RPMI7951 (cell line): ENCODE measurements around the gene PPM1F. TPM values are rescaled to one million over a fixed set of nuclear protein-coding genes. Genes with fewer than 3 reads are reported as not detected.
A peak's percentile ranks its signal among the peaks of the same experiment; 100 is the strongest.

ENCODE experiments used
- DNase-seq: peaks from one replicate; pipeline ENCODE4 v3.0.0-alpha.2; 2012; ENCODE audit warnings: low read depth
- total RNA-seq: library from RNA; depleted of rRNA; stranded (reverse); fragments of >200 nt; shearing (Covaris generic); gene quantifications from 2 replicates; pipeline ENCODE4 v1.2.3, GENCODE V29; 2014; rRNA removed

PPM1F gene, protein sequence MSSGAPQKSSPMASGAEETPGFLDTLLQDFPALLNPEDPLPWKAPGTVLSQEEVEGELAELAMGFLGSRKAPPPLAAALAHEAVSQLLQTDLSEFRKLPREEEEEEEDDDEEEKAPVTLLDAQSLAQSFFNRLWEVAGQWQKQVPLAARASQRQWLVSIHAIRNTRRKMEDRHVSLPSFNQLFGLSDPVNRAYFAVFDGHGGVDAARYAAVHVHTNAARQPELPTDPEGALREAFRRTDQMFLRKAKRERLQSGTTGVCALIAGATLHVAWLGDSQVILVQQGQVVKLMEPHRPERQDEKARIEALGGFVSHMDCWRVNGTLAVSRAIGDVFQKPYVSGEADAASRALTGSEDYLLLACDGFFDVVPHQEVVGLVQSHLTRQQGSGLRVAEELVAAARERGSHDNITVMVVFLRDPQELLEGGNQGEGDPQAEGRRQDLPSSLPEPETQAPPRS
- 13.5 and 21.7 TPM in 2 replicates for total RNA-seq

DNA sequence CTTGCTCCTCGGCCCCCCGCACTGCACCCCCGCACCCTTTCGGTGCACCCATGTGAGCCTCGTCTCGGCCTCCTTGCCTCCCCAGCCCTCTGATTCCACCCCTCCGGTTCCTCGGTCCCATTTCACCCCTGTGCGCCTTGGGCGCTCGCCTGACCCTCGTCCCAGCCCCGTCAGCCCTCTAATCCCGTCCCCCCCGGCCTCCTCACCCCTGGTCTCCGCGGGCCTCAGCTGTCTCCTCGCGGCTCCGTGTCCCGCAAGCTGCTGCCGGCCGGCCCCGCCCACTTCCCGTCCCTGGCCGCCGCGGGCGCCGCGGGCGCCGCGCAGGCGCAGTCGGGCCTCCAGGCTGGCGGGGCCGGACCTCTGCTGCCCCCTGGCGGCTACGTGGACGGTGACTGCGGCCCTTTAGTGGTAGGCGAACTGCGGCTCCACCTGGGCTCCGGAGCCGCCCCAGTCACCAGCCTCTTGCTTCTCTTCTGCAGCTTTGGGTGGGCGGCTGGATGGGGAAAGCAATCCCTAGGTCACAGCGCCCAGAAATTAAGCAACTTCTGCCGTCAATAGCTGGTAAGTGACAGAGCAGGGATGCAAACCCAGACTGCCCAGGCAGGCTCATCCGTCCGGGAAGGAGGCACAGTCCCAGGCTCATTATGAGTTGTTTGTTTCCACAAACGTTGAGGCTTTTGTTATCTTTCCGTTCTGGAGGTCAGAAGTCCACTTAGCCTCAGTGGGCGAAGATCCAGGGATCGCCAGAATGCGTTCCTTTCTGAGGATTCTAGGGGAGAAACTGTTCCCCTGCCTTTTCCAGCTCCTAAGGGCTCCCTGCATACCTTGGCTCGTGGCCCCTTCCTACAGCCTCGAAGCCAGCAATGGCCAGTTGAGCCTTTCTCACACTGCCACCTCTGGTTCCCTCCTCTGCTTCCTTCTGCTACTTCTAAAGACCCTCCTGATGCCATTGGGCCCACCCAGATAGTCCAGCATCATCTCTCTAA lies at the start of gene PPM1F:
Gene PPM1F (minus strand): TSS at position 263 of the 986 bp plus-strand sequence. CDS start 6,800 bp downstream, outside the sequence.
- peak; percentile 64 for DNase-seq

GRCh38 chr22:22001664-22002525 lies 49.2 kb upstream of the PPM1F start:
- DNase-seq, result no peak

DNA sequence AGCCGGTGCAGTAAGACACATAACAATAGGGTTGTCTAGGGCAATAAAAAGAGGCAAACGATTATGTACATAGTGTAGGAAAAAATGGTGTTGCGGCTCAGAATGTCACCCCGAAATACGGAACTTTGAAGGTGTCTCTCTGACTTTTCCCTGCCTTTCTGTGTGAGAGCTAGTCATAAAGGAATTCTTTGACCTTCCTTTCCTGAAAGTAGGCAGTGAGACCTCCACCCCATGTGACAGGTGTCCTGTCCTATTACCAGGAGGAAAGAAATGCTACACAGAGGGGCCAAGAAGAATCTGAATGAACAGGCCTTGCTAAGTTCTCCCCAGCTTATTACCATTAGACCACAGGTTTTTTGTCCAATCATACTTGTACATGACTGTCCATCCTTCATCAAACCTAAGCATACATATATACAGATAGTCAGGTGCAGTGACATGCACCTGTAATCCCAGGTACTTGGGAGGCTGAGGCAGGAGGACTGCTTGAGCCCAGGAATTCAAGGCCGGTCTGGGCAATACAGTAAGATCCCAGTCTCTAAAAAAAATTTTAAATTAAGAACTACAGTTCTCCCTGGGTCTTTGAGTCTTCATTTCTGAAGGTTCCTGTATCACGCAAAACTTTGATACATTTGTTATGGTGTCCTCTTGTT lies 46.1 kb upstream of the PPM1F start:
- DNase-seq, result no peak

GRCh38 chr22:21996175-21996720 lies 43.6 kb upstream of the PPM1F start:
- DNase-seq, result no peak

GRCh38 chr22:21995660-21996059 lies 43.0 kb upstream of the PPM1F start:
- DNase-seq, result no peak

GRCh38 chr22:21994881-21995444 lies 42.3 kb upstream of the PPM1F start:
- DNase-seq, result no peak

DNA sequence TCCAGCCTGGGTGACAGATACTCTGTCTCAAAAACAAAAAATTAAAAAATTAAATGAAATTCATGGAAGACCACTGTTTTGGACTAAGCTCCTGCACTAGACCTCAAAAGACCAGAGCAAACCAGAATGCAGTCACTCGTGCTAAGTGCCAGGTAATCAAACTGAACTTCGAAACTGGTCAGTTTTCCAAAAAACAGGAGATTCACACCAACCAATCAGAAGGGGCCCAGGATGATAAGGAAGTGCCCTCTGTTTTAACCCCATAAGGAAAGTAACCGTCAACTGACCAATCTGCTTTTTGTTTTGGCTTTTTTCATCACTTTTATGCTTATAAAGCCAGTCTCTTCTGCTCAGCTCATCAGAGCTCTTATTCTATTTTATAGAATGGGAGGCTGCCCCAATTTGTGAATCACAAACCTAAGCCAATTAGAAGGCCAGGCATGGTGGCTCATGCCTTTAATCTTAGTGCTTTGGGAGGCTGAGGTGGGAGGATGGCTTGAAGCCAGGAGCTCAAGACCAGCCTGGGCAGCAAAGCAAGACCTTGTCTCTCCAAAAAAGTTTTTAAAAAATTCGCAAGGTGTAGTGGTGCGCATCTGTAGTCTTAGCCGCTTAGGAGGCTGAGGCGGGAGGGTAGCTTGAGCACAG lies 40.1 kb upstream of the PPM1F start:
- DNase-seq, result no peak

- DNase-seq, result no peak
These were observed 39.1 kb upstream of the PPM1F start for GRCh38 chr22:21991774-21992173.

DNA sequence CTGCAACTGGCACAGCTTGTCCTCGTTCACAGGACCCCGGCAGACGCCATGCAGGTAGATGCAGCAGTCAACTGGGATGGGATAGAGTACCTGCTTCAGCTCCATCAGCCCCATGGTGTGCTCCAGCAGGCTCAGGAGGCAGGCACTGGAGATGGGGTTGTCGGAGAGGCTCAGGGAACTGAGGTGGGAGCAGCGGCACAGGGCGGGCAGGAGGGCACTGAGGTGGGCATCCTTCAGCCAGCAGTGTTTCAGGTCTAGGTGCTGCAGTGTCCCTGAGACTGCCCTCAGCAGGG lies 38.6 kb upstream of the PPM1F start:
- no peak for DNase-seq

DNA sequence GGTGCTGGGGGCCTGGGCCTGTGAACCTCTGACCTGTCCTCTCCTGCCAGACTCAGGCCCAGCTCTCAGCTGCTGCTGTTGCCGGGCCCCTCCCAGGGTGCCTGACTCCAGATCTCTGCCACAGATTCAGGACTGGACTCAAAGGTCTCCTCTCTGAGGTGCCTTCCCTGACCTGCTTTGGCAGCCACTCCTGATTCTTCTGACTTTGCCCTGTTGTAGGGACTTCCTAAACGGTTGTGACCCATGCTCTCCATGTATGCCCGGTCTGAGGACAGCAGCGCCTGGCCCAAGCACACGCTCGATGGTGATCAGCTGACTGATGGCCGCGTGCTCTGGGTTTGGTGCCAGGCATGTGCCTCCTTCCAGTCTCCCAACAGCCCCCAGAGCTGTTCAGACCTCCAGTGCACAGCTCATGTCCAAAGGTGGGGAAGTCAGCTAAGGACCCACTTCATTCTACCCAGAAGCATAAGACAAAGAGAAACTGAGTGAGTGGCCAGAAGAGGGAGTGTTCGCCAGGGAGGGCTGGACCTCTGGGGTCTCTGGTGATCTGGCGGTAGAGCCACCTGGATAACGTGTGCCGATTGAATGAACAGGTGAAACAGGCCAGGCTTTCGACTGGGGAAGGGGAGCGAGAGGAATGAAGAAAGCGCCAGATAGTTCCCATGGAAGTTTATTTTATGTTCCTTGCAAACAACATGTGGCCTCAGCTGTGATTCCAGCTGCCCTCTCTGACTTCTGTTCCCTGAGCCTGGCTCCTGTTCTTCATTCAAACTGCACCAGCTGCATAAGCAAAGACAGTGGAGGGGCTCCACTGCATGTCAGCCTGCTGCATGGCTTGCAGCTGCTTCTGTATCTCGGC lies 38.0 kb upstream of the PPM1F start:
- no peak for DNase-seq

DNA sequence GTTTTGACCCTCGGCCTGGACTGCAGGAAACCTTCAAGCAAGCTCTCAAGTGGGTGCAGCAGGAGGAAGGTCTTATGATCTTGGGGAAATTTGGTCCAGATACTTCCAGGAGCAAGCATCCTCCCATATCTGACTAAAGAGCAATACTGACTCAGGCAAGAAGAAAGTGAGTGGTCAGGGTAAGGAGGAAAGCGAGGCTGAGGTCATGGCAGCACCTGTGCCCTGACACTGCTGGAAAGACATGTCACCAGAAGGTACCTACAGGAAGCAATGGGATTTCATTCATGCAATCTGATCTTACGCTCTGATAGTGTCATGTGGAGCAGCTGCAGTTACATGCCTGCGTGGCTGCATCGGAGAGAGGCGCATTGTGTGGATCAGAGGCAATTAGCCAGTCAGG lies 36.4 kb upstream of the PPM1F start:
- DNase-seq, result no peak

DNA sequence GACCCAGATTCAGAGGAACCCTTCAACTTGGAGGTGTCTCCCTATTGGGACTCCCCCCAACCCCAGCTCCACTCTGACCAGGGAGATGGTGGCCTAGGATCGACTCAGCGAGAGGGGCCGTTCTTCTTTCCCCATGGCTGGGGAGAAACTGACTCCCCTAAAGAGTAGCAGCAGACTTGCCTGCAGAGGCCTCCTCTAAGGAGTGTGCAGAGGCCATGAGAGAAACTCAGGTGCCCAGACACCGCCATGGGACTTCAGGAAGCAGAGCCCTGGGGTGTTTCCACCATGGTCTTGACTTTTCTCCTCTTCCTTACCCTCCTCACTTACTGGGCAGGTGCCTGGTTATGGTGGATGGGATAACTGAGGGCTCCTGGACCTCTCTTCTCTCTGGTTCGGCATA lies 32.6 kb upstream of the PPM1F start:
- DNase-seq, result no peak

GRCh38 chr22:21984793-21985192 lies 32.1 kb upstream of the PPM1F start:
- DNase-seq, result peak; percentile 11

DNA sequence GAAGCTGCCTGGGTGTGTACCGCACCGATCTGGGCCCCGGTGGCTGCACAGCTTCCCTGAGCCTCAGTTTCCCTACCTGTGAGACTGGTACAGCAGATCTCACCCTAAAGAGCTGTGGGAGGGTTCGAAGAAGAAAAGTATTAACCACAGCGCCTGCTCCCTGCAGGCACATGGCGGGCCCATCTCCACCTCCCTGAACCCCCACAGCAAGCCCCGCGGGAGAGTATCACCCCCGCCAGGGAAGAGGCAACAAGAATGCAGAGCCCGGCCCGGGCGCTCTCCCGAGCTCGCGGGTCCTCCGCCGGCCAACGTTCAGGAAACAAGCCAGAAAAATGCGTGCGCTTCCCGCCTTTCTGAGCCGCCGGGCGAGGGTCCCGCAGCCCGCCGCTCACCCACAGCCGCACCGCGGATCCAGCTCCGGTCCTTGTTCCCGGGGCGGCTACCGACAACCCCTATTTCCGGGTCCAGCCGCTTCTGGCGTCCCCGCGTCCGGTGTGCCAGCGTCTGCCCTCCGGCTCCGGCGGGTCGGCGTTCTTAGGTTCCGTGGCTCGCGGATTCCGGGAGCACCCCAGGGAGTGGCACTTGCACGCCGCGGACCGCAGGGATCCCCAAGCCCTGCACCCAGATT lies 29.8 kb upstream of the PPM1F start, which contains the start of gene TOP3B:
Gene TOP3B (minus strand): TSS at position 450 of the 628 bp plus-strand sequence. CDS start 7,078 bp downstream, outside the sequence.
- DNase-seq, result peak; percentile 73

- DNase-seq, result no peak
These were observed 29.2 kb upstream of the PPM1F start for GRCh38 chr22:21981874-21982273.

DNA sequence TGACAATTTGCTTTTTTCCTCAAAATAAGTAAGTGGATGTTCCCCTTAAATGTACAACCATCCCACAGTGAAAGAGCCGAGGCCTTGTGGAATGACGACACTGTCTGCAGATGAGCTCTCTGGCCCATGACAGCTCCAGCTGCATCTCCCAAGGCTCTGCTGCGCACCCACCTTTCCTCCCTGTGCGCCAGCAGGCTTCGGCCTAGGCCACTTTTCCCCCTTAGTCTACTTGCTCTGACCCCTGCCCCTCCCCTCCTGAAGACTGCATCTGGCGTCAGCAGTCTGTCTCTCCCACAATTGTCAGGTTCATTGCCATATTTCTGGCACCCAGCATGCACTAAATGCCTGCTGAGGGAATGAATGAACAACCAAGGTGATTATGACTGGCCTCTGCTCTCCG lies 27.9 kb upstream of the PPM1F start:
- no peak for DNase-seq

DNA sequence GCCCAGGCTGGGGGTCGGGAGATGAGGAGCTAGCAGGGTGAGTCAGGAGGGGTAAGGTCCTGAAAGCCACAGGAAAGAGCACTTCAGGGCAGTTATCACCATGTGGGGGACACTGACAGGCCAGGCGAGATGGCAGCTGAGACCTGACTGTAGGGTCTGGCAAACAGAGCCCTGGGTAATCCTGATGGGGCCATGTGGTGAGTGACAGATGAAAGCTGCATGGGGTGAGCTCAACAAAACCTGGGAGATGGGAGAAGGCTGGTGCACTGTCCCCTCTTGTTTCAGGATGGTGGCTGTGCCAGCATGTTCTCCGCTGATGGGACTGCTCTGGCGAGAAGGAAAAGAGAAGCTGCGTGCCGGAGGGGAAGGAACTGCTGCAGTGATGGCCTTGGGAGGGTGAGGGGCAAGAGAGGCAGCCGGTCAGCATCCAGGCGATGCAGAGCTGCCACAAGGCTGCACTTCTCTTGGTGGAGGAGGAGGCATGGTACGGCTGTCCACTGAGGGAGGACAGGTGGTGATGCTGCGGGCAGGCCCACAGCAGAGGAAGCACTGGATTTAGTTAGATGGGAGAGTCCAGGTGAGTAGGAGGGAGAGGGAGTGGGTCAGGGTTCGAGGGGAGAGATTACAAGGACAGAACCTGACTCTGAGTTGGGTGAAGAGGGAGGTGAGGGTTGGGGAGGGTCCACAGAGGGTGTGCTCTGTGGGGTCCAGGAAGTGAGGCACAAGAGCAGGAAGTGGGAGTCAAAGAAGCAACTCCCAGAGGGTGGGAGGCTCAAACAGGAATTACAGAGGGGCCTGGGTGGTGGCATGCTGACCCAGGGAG lies 26.1 kb upstream of the PPM1F start:
- DNase-seq, result no peak

- no peak for DNase-seq
These were observed 25.2 kb upstream of the PPM1F start for GRCh38 chr22:21977814-21978213.
